Mesenchymal stem cell (in vitro differentiated cells and primary cell): ENCODE results near the gene PAK1IP1.
A peak's percentile ranks its signal among the peaks of the same experiment; 100 is the strongest.

Source experiments
- DNase-seq: peaks from one replicate; pipeline ENCODE4 v3.0.0-alpha.2; 2013
- H2AFZ ChIP-seq: one replicate; pipeline ENCODE4 v1.6.1; 2013; ENCODE audit warnings: low read depth, mild to moderate bottlenecking, control low read depth, inconsistent platforms, low read length, moderate library complexity
- H2AK5ac ChIP-seq: 2 replicates; pipeline ENCODE4 v1.6.1; 2013; ENCODE audit warnings: low read length, moderate library complexity, mild to moderate bottlenecking, inconsistent platforms; ENCODE audit not compliant: severe bottlenecking
- H2BK120ac ChIP-seq: one replicate; pipeline ENCODE4 v1.6.1; 2013; ENCODE audit warnings: low read depth, mild to moderate bottlenecking, inconsistent platforms, low read length, moderate library complexity
- H2BK12ac ChIP-seq, 2 experiments: one replicate each; pipeline ENCODE4 v1.6.1; 2013; ENCODE audit warnings: inconsistent platforms in 2 of 2, low read length in 2 of 2, mild to moderate bottlenecking in 2 of 2, moderate library complexity in 2 of 2, control low read depth in 1 of 2
- H2BK15ac ChIP-seq: one replicate; pipeline ENCODE4 v1.6.1; 2013; ENCODE audit warnings: mild to moderate bottlenecking, low read depth, inconsistent platforms; ENCODE audit not compliant: poor library complexity, severe bottlenecking
- H2BK5ac ChIP-seq: 2 replicates; pipeline ENCODE4 v1.6.1; 2013; ENCODE audit warnings: low read depth, mild to moderate bottlenecking, low read length, control low read depth, inconsistent platforms; ENCODE audit not compliant: poor library complexity, severe bottlenecking
- H3K14ac ChIP-seq, 2 experiments: one replicate each; pipeline ENCODE4 v1.6.1; 2013; ENCODE audit warnings: inconsistent platforms in 2 of 2, low read length in 2 of 2, control low read depth in 1 of 2, mild to moderate bottlenecking in 1 of 2, moderate library complexity in 1 of 2
- H3K18ac ChIP-seq, 2 experiments: one replicate each; pipeline ENCODE4 v1.6.1; 2013; ENCODE audit warnings: inconsistent platforms in 2 of 2, low read length in 2 of 2, control low read depth in 1 of 2, low read depth in 1 of 2, mild to moderate bottlenecking in 1 of 2
- H3K23ac ChIP-seq, 2 experiments: one replicate each; pipeline ENCODE4 v1.6.1; 2013; ENCODE audit warnings: inconsistent platforms in 2 of 2, low read length in 2 of 2, mild to moderate bottlenecking in 2 of 2, moderate library complexity in 2 of 2, control low read depth in 1 of 2
- H3K27ac ChIP-seq: 2 replicates; pipeline ENCODE4 v1.5.1; 2013; ENCODE audit warnings: mild to moderate bottlenecking, moderate library complexity, low read length, control low read depth, inconsistent platforms; ENCODE audit not compliant: poor library complexity, severe bottlenecking
- H3K27me3 ChIP-seq, 2 experiments: 2 replicates each; pipeline versions ENCODE4 v1.6.1 to v1.7.0; 2013; ENCODE audit warnings: low read length in 2 of 2, mild to moderate bottlenecking in 2 of 2, moderate library complexity in 2 of 2, control low read depth in 1 of 2, inconsistent platforms in 1 of 2; ENCODE audit not compliant: control insufficient read depth in 1 of 2, insufficient read depth in 1 of 2
- H3K36me3 ChIP-seq, 2 experiments: 2 replicates each; pipeline versions ENCODE4 v1.6.1 to v1.7.0; 2013; ENCODE audit warnings: low read length in 2 of 2, control low read depth in 1 of 2, inconsistent platforms in 1 of 2, low read depth in 1 of 2, mild to moderate bottlenecking in 1 of 2; ENCODE audit not compliant: insufficient read depth in 2 of 2, control insufficient read depth in 1 of 2
- H3K4ac ChIP-seq, 2 experiments: one replicate each; pipeline ENCODE4 v1.6.1; 2013; ENCODE audit warnings: inconsistent platforms in 2 of 2, low read length in 2 of 2, mild to moderate bottlenecking in 2 of 2, moderate library complexity in 2 of 2, control low read depth in 1 of 2, low read depth in 1 of 2
- H3K4me1 ChIP-seq: 2 replicates; pipeline ENCODE4 v1.6.1; 2013; ENCODE audit warnings: low read depth, low read length, control low read depth; ENCODE audit not compliant: control insufficient read depth, insufficient read depth
- H3K4me2 ChIP-seq: 2 replicates; pipeline ENCODE4 v1.6.1; 2013; ENCODE audit warnings: low read length, mild to moderate bottlenecking, inconsistent platforms; ENCODE audit not compliant: poor library complexity, severe bottlenecking
- H3K4me3 ChIP-seq, 2 experiments: 2 replicates each; pipeline versions ENCODE4 v1.5.1 to v1.7.0; 2013; ENCODE audit warnings: low read length in 2 of 2, mild to moderate bottlenecking in 2 of 2, control low read depth in 1 of 2, low read depth in 1 of 2; ENCODE audit not compliant: insufficient read depth in 1 of 2
- H3K79me1 ChIP-seq: replicated peaks from 2 replicates; pipeline ENCODE4 v1.6.1; 2013; ENCODE audit warnings: mild to moderate bottlenecking, control low read depth, low read length, inconsistent platforms; ENCODE audit not compliant: poor library complexity, severe bottlenecking
- H3K9ac ChIP-seq: 2 replicates; pipeline ENCODE4 v1.7.0; 2013; ENCODE audit warnings: mild to moderate bottlenecking, low read length, moderate library complexity
- H3K9me3 ChIP-seq: 2 replicates; pipeline ENCODE4 v1.7.0; 2013; ENCODE audit warnings: mild to moderate bottlenecking, low read length; ENCODE audit not compliant: control insufficient read depth
- H4K8ac ChIP-seq: one replicate; pipeline ENCODE4 v1.6.1; 2013; ENCODE audit warnings: inconsistent platforms, mild to moderate bottlenecking, low read length, moderate library complexity
- H4K91ac ChIP-seq: one replicate; pipeline ENCODE4 v1.6.1; 2013; ENCODE audit warnings: mild to moderate bottlenecking, low read length, inconsistent platforms
- WGBS: methylation state at CpG from one replicate; pipeline ENCODE4 v1.1.7; 2013; ENCODE audit warnings: mixed read lengths; 5-methylcytosine and 5-hydroxymethylcytosine counted together

The PAK1IP1 gene

GRCh38 chr6:10721850-10722569 lies 27.2 kb downstream of the PAK1IP1 start:
- Histone ChIP-seq H3K4me2 (peak overlapping the region; percentile 88), H3K23ac (no peak overlapping the region), H3K4ac (peak overlapping the region in 1 of 2 experiments; percentile 82), H2BK5ac (no peak overlapping the region), H3K14ac (no peak overlapping the region), H3K4me1 (peaks cover 3% of the 10 kb centered on the region), H3K27me3 (no peaks in the 10 kb centered on the region), H4K91ac (no peak overlapping the region), H3K27ac (peak overlapping the region; percentile 75), H3K4me3 (peak overlapping the region in 1 of 2 experiments; percentile 98), H2BK120ac (peak overlapping the region; percentile 15), H3K9me3 (peaks cover 12% of the 10 kb centered on the region), H2AFZ (no peak overlapping the region), H3K18ac (peak overlapping the region in 1 of 2 experiments; percentile 60), H3K79me1 (peaks cover 30% of the 10 kb centered on the region), H2BK12ac (no peak overlapping the region), H3K36me3 (peaks cover 26 to 29% of the 10 kb centered on the region in 2 experiments), H3K9ac (peak overlapping the region; percentile 99), H2AK5ac (no peak overlapping the region), H2BK15ac (no peak overlapping the region), H4K8ac (peak overlapping the region; percentile 94)
- DNase-seq, result no peak
- WGBS, result 87% methylated on average over 11 of the region's 11 CpGs

- peaks cover 12% of the 10 kb centered on the region for H3K9me3 ChIP-seq
- no peak overlapping the region for H2BK12ac ChIP-seq
- no peak overlapping the region for H2AK5ac ChIP-seq
- H3K4ac ChIP-seq, result peak overlapping the region in 1 of 2 experiments; percentile 82
- H3K79me1 ChIP-seq, result peaks cover 33% of the 10 kb centered on the region
- peak overlapping the region; percentile 75 for H3K27ac ChIP-seq
- H2BK120ac ChIP-seq, result peak overlapping the region; percentile 15
- no peak overlapping the region for H2BK15ac ChIP-seq
- DNase-seq, result no peak
- no peaks in the 10 kb centered on the region for H3K27me3 ChIP-seq
- 2% methylated on average over 6 of the region's 6 CpGs for WGBS
- H3K14ac ChIP-seq, result no peak overlapping the region
- peak overlapping the region; percentile 94 for H4K8ac ChIP-seq
- peak overlapping the region; percentile 99 for H3K9ac ChIP-seq
- H2BK5ac ChIP-seq, result no peak overlapping the region
- no peak overlapping the region for H3K23ac ChIP-seq
- H3K4me1 ChIP-seq, result peaks cover 3% of the 10 kb centered on the region
- no peak overlapping the region for H4K91ac ChIP-seq
- H3K4me2 ChIP-seq, result peak overlapping the region; percentile 88
- H3K36me3 ChIP-seq, result peaks cover 29% of the 10 kb centered on the region in 2 experiments
- peak overlapping the region; percentile 82 to 98 for H3K4me3 ChIP-seq
- H3K18ac ChIP-seq, result peak overlapping the region in 1 of 2 experiments; percentile 60
- H2AFZ ChIP-seq, result no peak overlapping the region
Observed at GRCh38 chr6:10722570-10722819, 27.7 kb downstream of the PAK1IP1 start.

- under 1% methylated on average over 51 of the region's 55 CpGs for WGBS
Observed at GRCh38 chr6:10722820-10723566, 28.2 kb downstream of the PAK1IP1 start, which contains the start of gene TMEM14C. Gene TMEM14C (plus strand): TSS chr6:10723070. CDS start chr6:10724614, 1,544 bp downstream.

GRCh38 chr6:10723567-10723881 lies 28.8 kb downstream of the PAK1IP1 start:
- Histone ChIP-seq H3K14ac (no peak overlapping the region), H2AK5ac (no peak overlapping the region), H4K8ac (no peak overlapping the region), H2BK12ac (no peak overlapping the region), H3K18ac (peak overlapping the region in 1 of 2 experiments; percentile 59), H3K9me3 (peaks cover 7% of the 10 kb centered on the region), H3K23ac (no peak overlapping the region), H2BK120ac (no peak overlapping the region), H3K4me2 (peak overlapping the region; percentile 87), H3K79me1 (peaks cover 36% of the 10 kb centered on the region), H3K27me3 (no peaks in the 10 kb centered on the region), H3K27ac (peak overlapping the region; percentile 89), H2BK15ac (peak overlapping the region; percentile 5), H3K4ac (no peak overlapping the region), H3K36me3 (peaks cover 28 to 39% of the 10 kb centered on the region in 2 experiments), H4K91ac (no peak overlapping the region), H2BK5ac (peak overlapping the region; percentile 83), H3K4me1 (peaks cover 3% of the 10 kb centered on the region), H3K4me3 (peak overlapping the region; percentile 82 to 98), H3K9ac (peak overlapping the region; percentile 99), H2AFZ (no peak overlapping the region)
- WGBS, result 43% methylated on average over 6 of the region's 7 CpGs
- no peak for DNase-seq

More at GRCh38 chr6:10722820-10723566, 28.2 kb downstream of the PAK1IP1 start, which contains the start of gene TMEM14C:
- Histone ChIP-seq H3K79me1 (peaks cover 35% of the 10 kb centered on the region), H3K27ac (peak within 1 kb of the TSS; percentile 89), H3K23ac (no peak within 1 kb of the TSS), H2BK120ac (peak within 1 kb of the TSS; percentile 15), H3K9ac (peak within 1 kb of the TSS; percentile 99), H4K91ac (peak within 1 kb of the TSS; percentile 66), H3K4me3 (peak within 1 kb of the TSS; percentile 82 to 98), H2BK5ac (peak within 1 kb of the TSS; percentile 83), H3K27me3 (no peaks in the 10 kb centered on the region), H3K18ac (peak within 1 kb of the TSS in 1 of 2 experiments; percentile 81), H3K4me1 (peaks cover 3% of the 10 kb centered on the region), H3K4me2 (peak within 1 kb of the TSS; percentile 88), H3K9me3 (peaks cover 12% of the 10 kb centered on the region), H3K4ac (peak within 1 kb of the TSS; percentile 74 to 82), H4K8ac (peak within 1 kb of the TSS; percentile 94), H2AK5ac (peak within 1 kb of the TSS; percentile 72), H2BK15ac (peak within 1 kb of the TSS; percentile 86), H2BK12ac (no peak within 1 kb of the TSS), H3K36me3 (peaks cover 28 to 33% of the 10 kb centered on the region in 2 experiments), H2AFZ (no peak within 1 kb of the TSS), H3K14ac (no peak within 1 kb of the TSS)
- peak; percentile 98 for DNase-seq
